Gastrocnemius medialis (tissue), 4 donors: Measurements from ENCODE around the gene MAD2L2. TPM values are rescaled to one million over a fixed set of nuclear protein-coding genes. Genes with fewer than 3 reads are reported as not detected.

Experiments
- ATAC-seq, 2 donors: fragments of 150-250 bp; one replicate each; pipeline ENCODE4 v1.9.1; 2016
- DNase-seq, 2 donors: peaks; one replicate each; pipeline ENCODE4 v3.0.0-alpha.2; 2019
- H3K27ac ChIP-seq, 4 donors: fragments of 200-600 bp; sonication (generic); 1 replicate in 1 of 4; 2 replicates in 3 of 4; pipeline ENCODE4 v1.5.1; 2016 to 2018; ENCODE audit warnings: mild to moderate bottlenecking in 2 of 4, moderate library complexity in 1 of 4
- H3K27me3 ChIP-seq, 3 donors: fragments of 200-600 bp; sonication (generic) in 2 of 3; 1 replicate in 1 of 3; 2 replicates in 2 of 3; pipeline versions ENCODE4 v1.5.1 to v1.6.0; 2016 to 2019; ENCODE audit warnings: mild to moderate bottlenecking in 1 of 3, moderate library complexity in 1 of 3
- H3K36me3 ChIP-seq, 2 donors: fragments of 200-600 bp; sonication (generic) in 1 of 2; one replicate each; pipeline ENCODE4 v1.5.1; 2017 to 2018
- H3K4me1 ChIP-seq, 2 donors: fragments of 200-600 bp; sonication (generic) in 1 of 2; one replicate each; pipeline ENCODE4 v1.5.1; 2016 to 2017; ENCODE audit warnings: mild to moderate bottlenecking in 2 of 2
- H3K4me3 ChIP-seq, 4 donors: fragments of 200-600 bp; sonication (generic) in 3 of 4; 1 replicate in 1 of 4; 2 replicates in 3 of 4; pipeline ENCODE4 v1.5.1; 2016 to 2019; ENCODE audit warnings: mild to moderate bottlenecking in 2 of 4
- H3K9me3 ChIP-seq, 3 donors: fragments of 200-600 bp; sonication (generic) in 2 of 3; 1 replicate in 1 of 3; 2 replicates in 2 of 3; pipeline ENCODE4 v1.5.1; 2016 to 2019
- CTCF ChIP-seq, 5 experiments: fragments of 450-650 bp in 3 of 5; fragments of 200-600 bp in 2 of 5; sonication (generic) in 2 of 5; IDR thresholded peaks in 4 of 5; conservative IDR thresholded peaks in 1 of 5; 1 replicate in 4 of 5; 2 replicates in 1 of 5; pipeline ENCODE4 v1.5.1; 2016 to 2019; ENCODE audit warnings: antibody characterized with exemption in 5 of 5, mild to moderate bottlenecking in 3 of 5, moderate library complexity in 3 of 5
- POLR2A ChIP-seq, 2 donors: fragments of 450-650 bp; IDR thresholded peaks; one replicate each; pipeline ENCODE4 v1.6.1; 2017; ENCODE audit warnings: antibody characterized with exemption in 2 of 2, mild to moderate bottlenecking in 2 of 2, moderate library complexity in 2 of 2
- in situ Hi-C, 4 donors: fragments of 200-750 bp; cut with MboI; loops; one replicate each; pipeline versions ENCODE4 v1.15.0 to v1.8.0; 2017; ENCODE audit warnings: low sequenced_read_pairs in 4 of 4
- intact Hi-C: fragments of 100-400 bp; cut with DNase I; formaldehyde crosslinking; loops from one replicate; pipeline ENCODE4 v1.15.1; 2023; ENCODE audit warnings: low total_unique reads
- total RNA-seq, 4 donors: library from RNA; depleted of rRNA; stranded (reverse); fragments of >200 nt; gene quantifications; one replicate each; pipeline versions ENCODE4 v1.1.0 to v1.2.3, GENCODE V29; 2016

The MAD2L2 gene
- total RNA-seq, 4 donors from 2014 or later, result 41.2 to 57.4 (median 46.9) TPM

- Histone ChIP-seq H3K27me3 (peaks cover 48 to 60% (median 51%) of the 10 kb centered on the region in 3 donors), H3K36me3 (no peaks in the 10 kb centered on the region), H3K27ac (no peak overlapping the region), H3K4me3 (no peak overlapping the region), H3K9me3 (no peaks in the 10 kb centered on the region), H3K4me1 (peaks cover 0 to 7% of the 10 kb centered on the region in 2 donors)
- intact Hi-C loops, result no loop called here
- in situ Hi-C loops, result no loop called here
- no peak for ATAC-seq
- TF ChIP-seq POLR2A (IDR thresholded peaks at IDR 0.05) (no peak), CTCF (IDR thresholded peaks at IDR 0.05 in 4 of 5, conservative IDR thresholded peaks at IDR 0.05 in 1 of 5) (no peak)
- DNase-seq, result no peak
Observed at GRCh38 chr1:11693917-11694316, 13.0 kb upstream of the MAD2L2 start.

- Histone ChIP-seq H3K4me1 (peaks cover 0 to 7% of the 10 kb centered on the region in 2 donors), H3K27ac (no peak overlapping the region), H3K27me3 (peaks cover 46 to 62% (median 52%) of the 10 kb centered on the region in 3 donors), H3K9me3 (no peaks in the 10 kb centered on the region), H3K4me3 (no peak overlapping the region), H3K36me3 (no peaks in the 10 kb centered on the region)
- in situ Hi-C loops (no loop called here), intact Hi-C loops (no loop called here)
- DNase-seq, result no peak
- ATAC-seq, result peak in 1 of 2 donors; percentile 14
- TF ChIP-seq POLR2A (IDR thresholded peaks at IDR 0.05) (no peak), CTCF (IDR thresholded peaks at IDR 0.05 in 4 of 5, conservative IDR thresholded peaks at IDR 0.05 in 1 of 5) (no peak)
Observed at GRCh38 chr1:11693024-11693590, 12.2 kb upstream of the MAD2L2 start.

GRCh38 chr1:11691928-11692711 is 11.2 kb upstream of the MAD2L2 start:
- Histone ChIP-seq H3K4me3 (no peak overlapping the region), H3K27ac (no peak overlapping the region), H3K4me1 (peaks cover 0 to 7% of the 10 kb centered on the region in 2 donors), H3K27me3 (peaks cover 46 to 64% (median 51%) of the 10 kb centered on the region in 3 donors), H3K9me3 (no peaks in the 10 kb centered on the region), H3K36me3 (no peaks in the 10 kb centered on the region)
- TF ChIP-seq CTCF (IDR thresholded peaks at IDR 0.05 in 4 of 5, conservative IDR thresholded peaks at IDR 0.05 in 1 of 5) (no peak), POLR2A (IDR thresholded peaks at IDR 0.05) (no peak)
- intact Hi-C loops, result no loop called here
- in situ Hi-C loops, result no loop called here
- ATAC-seq, result no peak
- no peak for DNase-seq

GRCh38 chr1:11691302-11691914 is 10.5 kb upstream of the MAD2L2 start, which contains the start of gene DRAXIN:
DRAXIN (plus strand) TSS chr1:11691710; CDS start chr1:11706259, 14,549 bp downstream.
- TF ChIP-seq POLR2A (IDR thresholded peaks at IDR 0.05) (no peak), CTCF (IDR thresholded peaks at IDR 0.05 in 4 of 5, conservative IDR thresholded peaks at IDR 0.05 in 1 of 5) (no peak)
- Histone ChIP-seq H3K4me1 (peaks cover 0 to 7% of the 10 kb centered on the region in 2 donors), H3K36me3 (no peaks in the 10 kb centered on the region), H3K4me3 (peak within 1 kb of the TSS in 3 of 4 donors; percentile 13 to 31 (median 17)), H3K27me3 (peaks cover 46 to 64% (median 51%) of the 10 kb centered on the region in 3 donors), H3K9me3 (no peaks in the 10 kb centered on the region), H3K27ac (no peak within 1 kb of the TSS)
- in situ Hi-C loops (no loop called here), intact Hi-C loops (no loop called here)
- no peak for DNase-seq
- ATAC-seq, result no peak
